ENCODE measurements around the gene KDM8.

KDM8 gene

DNA sequence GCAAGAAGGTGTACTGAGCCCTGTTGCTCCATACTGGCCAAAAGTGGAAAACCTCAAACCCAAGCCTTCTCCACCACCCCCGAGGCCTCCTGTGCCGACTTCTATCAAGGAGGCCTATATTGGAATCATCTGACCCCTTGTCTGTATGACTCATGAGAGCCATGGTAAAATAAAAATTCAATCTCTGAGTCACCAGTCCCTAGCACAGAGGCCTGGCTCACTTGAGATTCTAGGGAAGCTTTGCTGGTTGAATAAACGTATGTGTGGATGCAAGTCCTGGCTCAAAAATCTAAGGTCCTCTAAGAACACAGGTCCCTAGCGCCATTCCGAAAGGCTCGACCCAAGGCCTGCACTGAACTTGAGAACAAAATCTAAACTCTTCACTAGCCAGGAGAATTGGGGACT lies 50.2 kb downstream of the KDM8 start:
- no peak overlapping the region for H3K4me2 ChIP-seq (ENCODE audit: low read depth, low read length, poor library complexity, severe bottlenecking)

DNA sequence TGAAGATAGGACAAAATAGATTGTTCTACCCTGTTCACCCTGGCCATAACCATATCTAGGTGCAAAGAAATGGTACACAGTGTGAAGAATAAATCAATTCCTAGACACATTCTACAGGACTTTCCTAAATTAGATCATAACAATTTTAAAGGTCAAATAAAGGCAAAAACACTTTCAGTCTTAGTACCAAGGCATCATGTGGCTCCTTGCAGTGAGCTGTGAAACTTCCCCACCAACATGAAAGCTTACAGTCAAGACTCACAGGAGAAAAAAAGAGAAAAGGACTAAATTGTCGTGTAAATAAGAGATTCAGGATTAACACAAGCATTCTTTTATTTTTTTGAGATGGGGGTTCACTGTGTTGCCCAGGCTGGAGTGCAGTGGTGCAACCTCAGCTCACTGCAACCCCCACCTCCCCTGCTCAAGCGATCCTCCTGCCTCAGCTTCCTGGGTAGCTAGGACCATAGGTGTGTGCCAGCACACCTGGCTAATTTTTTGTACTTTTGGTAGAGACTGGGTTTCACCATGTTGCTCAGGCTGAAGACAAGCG lies 51.0 kb downstream of the KDM8 start:
- H3K4me3 ChIP-seq (ENCODE audit: insufficient read depth, low read length, poor library complexity, severe bottlenecking): no peak overlapping the region
- H3K9me3 ChIP-seq (ENCODE audit: insufficient read depth, low read length): no peaks in the 10 kb centered on the region
- no peak for TF ChIP-seq EZH2phosphoT487 (conservative IDR thresholded peaks at IDR 0.05; ENCODE audit: low read length)
- TF ChIP-seq, protein P1, sequence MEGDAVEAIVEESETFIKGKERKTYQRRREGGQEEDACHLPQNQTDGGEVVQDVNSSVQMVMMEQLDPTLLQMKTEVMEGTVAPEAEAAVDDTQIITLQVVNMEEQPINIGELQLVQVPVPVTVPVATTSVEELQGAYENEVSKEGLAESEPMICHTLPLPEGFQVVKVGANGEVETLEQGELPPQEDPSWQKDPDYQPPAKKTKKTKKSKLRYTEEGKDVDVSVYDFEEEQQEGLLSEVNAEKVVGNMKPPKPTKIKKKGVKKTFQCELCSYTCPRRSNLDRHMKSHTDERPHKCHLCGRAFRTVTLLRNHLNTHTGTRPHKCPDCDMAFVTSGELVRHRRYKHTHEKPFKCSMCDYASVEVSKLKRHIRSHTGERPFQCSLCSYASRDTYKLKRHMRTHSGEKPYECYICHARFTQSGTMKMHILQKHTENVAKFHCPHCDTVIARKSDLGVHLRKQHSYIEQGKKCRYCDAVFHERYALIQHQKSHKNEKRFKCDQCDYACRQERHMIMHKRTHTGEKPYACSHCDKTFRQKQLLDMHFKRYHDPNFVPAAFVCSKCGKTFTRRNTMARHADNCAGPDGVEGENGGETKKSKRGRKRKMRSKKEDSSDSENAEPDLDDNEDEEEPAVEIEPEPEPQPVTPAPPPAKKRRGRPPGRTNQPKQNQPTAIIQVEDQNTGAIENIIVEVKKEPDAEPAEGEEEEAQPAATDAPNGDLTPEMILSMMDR (IDR thresholded peaks at IDR 0.05; ENCODE audit: insufficient read depth, low read length, poor library complexity, severe bottlenecking): no peak
- no peak overlapping the region for H3K9ac ChIP-seq (ENCODE audit: low read length)
- no peaks in the 10 kb centered on the region for H3K27me3 ChIP-seq (ENCODE audit: low read length)
- no peaks in the 10 kb centered on the region for H3K36me3 ChIP-seq (ENCODE audit: low read length)
- H3F3A ChIP-seq (ENCODE audit: insufficient read depth): no peaks in the 10 kb centered on the region
- H3K4me2 ChIP-seq (ENCODE audit: low read depth, low read length, poor library complexity, severe bottlenecking): no peak overlapping the region
- no peak overlapping the region for H3K27ac ChIP-seq (ENCODE audit: low read depth, low read length)
- no peaks in the 10 kb centered on the region for H3K79me2 ChIP-seq (ENCODE audit: insufficient read depth, low read length)
- no peaks in the 10 kb centered on the region for H4K20me1 ChIP-seq (ENCODE audit: low read depth, low read length)
- no peaks in the 10 kb centered on the region for H3K9me2 ChIP-seq (replicated peaks; ENCODE audit: insufficient read depth, low read length)
- H2AFZ ChIP-seq (ENCODE audit: low read depth, low read length, severe bottlenecking): no peak overlapping the region

More for the DNA sequence above, 50.2 kb downstream of the KDM8 start:
- Histone ChIP-seq H2AFZ (ENCODE audit: low read depth, low read length, severe bottlenecking) (no peak overlapping the region), H3K27ac (ENCODE audit: low read depth, low read length) (no peak overlapping the region), H3K27me3 (ENCODE audit: low read length) (no peaks in the 10 kb centered on the region), H4K20me1 (ENCODE audit: low read depth, low read length) (no peaks in the 10 kb centered on the region), H3K36me3 (ENCODE audit: low read length) (no peaks in the 10 kb centered on the region), H3F3A (ENCODE audit: insufficient read depth) (no peaks in the 10 kb centered on the region), H3K9me3 (ENCODE audit: insufficient read depth, low read length) (no peaks in the 10 kb centered on the region), H3K79me2 (ENCODE audit: insufficient read depth, low read length) (no peaks in the 10 kb centered on the region), H3K4me3 (ENCODE audit: insufficient read depth, low read length, poor library complexity, severe bottlenecking) (no peak overlapping the region), H3K9ac (ENCODE audit: low read length) (no peak overlapping the region), H3K9me2 (replicated peaks; ENCODE audit: insufficient read depth, low read length) (no peaks in the 10 kb centered on the region)
- TF ChIP-seq, protein P1 (IDR thresholded peaks at IDR 0.05; ENCODE audit: insufficient read depth, low read length, poor library complexity, severe bottlenecking): no peak
- TF ChIP-seq EZH2phosphoT487 (conservative IDR thresholded peaks at IDR 0.05; ENCODE audit: low read length): no peak

DNA sequence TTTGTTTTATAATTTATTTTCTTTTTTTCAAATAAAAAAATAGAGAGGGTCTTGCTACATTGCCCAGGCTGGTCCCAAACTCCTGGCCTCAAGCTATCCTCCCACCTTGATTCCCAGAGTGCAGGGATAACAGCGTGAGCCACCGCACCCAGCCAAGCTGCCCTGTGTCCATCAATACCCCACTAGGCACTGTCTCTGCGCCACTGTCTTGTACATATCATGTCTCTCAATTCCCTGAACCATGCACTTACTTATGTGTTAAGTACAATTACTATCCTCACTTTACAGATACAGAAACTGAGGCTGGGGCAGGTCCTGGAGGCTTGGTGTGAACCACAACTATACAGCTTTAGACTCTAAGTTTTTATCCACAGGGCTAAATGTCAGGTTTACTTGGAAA lies 53.5 kb downstream of the KDM8 start:
- Histone ChIP-seq H3K36me3 (ENCODE audit: low read length) (no peaks in the 10 kb centered on the region), H3K9ac (ENCODE audit: low read length) (no peak overlapping the region), H3K27me3 (ENCODE audit: low read length) (no peaks in the 10 kb centered on the region)

GRCh38 chr16:27257271-27257670 lies 53.9 kb downstream of the KDM8 start:
- Histone ChIP-seq H2AFZ (ENCODE audit: low read depth, low read length, severe bottlenecking) (no peak overlapping the region), H3K36me3 (ENCODE audit: low read length) (no peaks in the 10 kb centered on the region), H3K9me3 (ENCODE audit: insufficient read depth, low read length) (no peaks in the 10 kb centered on the region), H3K9ac (ENCODE audit: low read length) (no peak overlapping the region), H3F3A (ENCODE audit: insufficient read depth) (no peaks in the 10 kb centered on the region), H4K20me1 (ENCODE audit: low read depth, low read length) (no peaks in the 10 kb centered on the region), H3K9me2 (replicated peaks; ENCODE audit: insufficient read depth, low read length) (no peaks in the 10 kb centered on the region), H3K4me3 (ENCODE audit: insufficient read depth, low read length, poor library complexity, severe bottlenecking) (no peak overlapping the region), H3K4me2 (ENCODE audit: low read depth, low read length, poor library complexity, severe bottlenecking) (no peak overlapping the region), H3K79me2 (ENCODE audit: insufficient read depth, low read length) (no peaks in the 10 kb centered on the region), H3K27me3 (ENCODE audit: low read length) (no peaks in the 10 kb centered on the region), H3K27ac (ENCODE audit: low read depth, low read length) (no peak overlapping the region)
- TF ChIP-seq EZH2phosphoT487 (conservative IDR thresholded peaks at IDR 0.05; ENCODE audit: low read length): no peak
- TF ChIP-seq, protein P1 (IDR thresholded peaks at IDR 0.05; ENCODE audit: insufficient read depth, low read length, poor library complexity, severe bottlenecking): no peak

More for the DNA sequence above, 53.5 kb downstream of the KDM8 start:
- H3K27ac ChIP-seq (ENCODE audit: low read depth, low read length): no peak overlapping the region
- no peaks in the 10 kb centered on the region for H3F3A ChIP-seq (ENCODE audit: insufficient read depth)
- H2AFZ ChIP-seq (ENCODE audit: low read depth, low read length, severe bottlenecking): no peak overlapping the region
- H4K20me1 ChIP-seq (ENCODE audit: low read depth, low read length): no peaks in the 10 kb centered on the region
- no peaks in the 10 kb centered on the region for H3K9me3 ChIP-seq (ENCODE audit: insufficient read depth, low read length)
- no peak overlapping the region for H3K4me2 ChIP-seq (ENCODE audit: low read depth, low read length, poor library complexity, severe bottlenecking)
- no peaks in the 10 kb centered on the region for H3K79me2 ChIP-seq (ENCODE audit: insufficient read depth, low read length)
- TF ChIP-seq EZH2phosphoT487 (conservative IDR thresholded peaks at IDR 0.05; ENCODE audit: low read length): no peak
- H3K4me3 ChIP-seq (ENCODE audit: insufficient read depth, low read length, poor library complexity, severe bottlenecking): no peak overlapping the region
- no peaks in the 10 kb centered on the region for H3K9me2 ChIP-seq (replicated peaks; ENCODE audit: insufficient read depth, low read length)
